Brain pericyte (primary cell): ENCODE data around the gene SPACDR.

Experiments
- DNase-seq: peaks from one replicate; pipeline ENCODE4 v3.0.0-alpha.2; 2012; ENCODE audit warnings: low read depth, low spot score

SPACDR gene

DNA sequence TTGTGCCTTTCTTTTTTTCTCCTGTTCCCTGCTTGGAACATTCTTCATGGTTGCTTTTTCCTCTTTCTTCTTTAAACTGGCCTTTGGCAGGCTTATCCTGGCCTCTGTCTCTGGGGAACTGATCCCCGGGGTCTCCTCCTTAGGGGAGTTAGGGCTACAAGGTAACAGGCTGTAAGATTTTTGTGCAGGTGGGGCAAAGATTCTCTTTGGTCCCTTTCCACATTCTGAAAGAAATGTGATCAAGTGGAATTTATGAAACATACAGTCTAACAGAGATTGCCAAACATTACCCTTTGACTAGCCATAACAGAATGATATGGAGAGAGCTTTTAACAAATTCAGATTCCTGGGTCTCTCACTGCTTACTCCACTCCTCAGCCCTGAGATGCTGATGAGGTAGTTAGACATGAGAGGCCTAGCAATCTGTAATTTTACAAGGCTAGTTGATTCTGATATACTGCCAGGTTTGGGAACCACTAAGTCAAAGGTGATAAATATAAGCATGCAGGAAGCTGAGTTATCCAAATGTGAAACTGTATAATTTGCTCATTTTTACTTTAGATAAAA is 44.3 kb downstream of the SPACDR start:
- no peak for DNase-seq

DNA sequence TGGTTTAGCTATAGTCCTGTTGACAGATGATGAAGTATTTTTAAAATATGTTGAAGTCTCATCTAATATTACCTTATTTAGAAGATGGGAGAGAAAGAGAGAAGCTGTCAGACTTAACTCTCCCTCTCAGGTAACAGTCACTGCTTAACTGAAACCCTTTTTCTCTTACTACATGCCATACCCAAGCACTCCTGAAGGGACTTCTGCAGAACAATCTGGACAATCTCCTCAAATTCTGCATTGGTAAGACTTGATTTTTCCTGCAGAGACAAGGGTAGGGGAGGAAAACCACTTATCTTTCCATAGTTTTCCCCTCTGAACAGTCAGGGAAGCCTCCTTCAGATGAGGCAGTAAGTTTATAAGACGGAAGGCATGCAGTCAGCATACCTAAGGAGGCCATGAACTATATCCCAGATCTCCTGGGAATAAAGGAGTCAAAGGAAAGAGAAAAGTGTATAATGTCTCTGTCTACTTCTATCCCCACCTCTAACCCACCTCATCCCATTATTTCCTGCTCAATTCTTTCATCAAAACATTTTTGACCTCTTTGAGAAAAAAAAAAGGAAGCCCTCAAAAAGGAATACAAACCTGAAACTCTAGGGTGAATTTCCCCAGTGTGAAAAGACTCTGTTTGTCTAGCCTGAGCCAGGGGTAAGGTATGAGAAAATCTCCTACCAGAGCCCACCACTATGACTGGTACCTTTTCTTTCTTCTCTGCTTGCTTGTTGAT is 45.0 kb downstream of the SPACDR start:
- no peak for DNase-seq

DNA sequence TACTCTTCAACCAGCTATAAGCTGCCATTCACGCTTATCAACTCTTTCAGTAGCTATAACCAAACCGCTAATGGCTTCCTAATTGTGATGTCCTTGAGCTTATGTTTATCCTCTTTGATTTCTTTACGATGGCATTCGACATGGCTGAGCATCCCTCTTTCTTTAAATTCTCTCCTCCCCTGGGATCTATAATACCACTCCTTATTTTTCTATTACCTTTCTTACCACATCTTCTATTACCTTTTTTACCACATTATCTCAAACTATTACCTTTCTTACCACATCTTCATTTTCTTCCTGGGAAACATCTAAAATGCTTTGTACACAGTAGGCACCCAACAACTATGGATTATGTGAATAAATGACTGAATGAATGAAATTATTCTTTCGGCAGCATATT is 48.6 kb downstream of the SPACDR start:
- no peak for DNase-seq

- no peak for DNase-seq
Observed at GRCh38 chr7:100413889-100414288, 50.2 kb downstream of the SPACDR start.

DNA sequence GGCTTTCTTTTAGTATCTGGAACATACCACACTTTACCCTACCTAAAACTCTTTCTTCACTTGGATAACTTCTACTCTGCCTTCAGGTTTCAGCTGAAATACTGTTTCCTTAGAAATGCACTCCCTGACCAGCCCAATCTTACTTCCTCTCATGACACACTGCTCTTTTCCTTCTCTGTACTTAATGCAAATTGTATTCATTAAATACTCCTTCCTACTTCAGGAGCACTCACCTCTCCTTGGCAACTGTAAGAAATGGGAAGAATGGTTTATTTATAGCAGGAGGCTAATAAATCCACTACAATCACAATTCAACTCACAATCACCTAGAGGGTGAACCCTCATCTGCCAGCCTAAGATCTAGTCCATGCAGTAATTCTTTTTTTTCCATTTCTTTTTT is 50.7 kb downstream of the SPACDR start:
- DNase-seq, result no peak

DNA sequence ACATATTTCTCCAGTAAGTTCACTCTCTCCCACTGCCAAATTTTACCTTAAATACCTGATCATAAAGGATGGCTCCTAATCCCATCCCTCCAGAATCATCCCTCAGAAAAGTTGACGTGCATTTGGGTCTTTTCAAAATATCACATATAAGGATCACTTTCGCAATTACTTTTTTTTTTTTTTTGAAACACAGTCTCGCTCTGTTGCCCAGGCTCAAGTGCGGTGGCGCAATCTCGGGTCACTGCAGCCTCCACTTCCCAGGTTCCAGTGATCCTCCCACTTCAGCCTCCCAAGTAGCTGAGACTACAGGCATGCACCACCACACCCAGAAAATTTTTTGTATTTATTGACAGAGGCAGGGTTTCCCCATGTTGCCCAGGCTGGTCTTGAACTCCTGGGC is 53.0 kb downstream of the SPACDR start:
- DNase-seq, result no peak

DNA sequence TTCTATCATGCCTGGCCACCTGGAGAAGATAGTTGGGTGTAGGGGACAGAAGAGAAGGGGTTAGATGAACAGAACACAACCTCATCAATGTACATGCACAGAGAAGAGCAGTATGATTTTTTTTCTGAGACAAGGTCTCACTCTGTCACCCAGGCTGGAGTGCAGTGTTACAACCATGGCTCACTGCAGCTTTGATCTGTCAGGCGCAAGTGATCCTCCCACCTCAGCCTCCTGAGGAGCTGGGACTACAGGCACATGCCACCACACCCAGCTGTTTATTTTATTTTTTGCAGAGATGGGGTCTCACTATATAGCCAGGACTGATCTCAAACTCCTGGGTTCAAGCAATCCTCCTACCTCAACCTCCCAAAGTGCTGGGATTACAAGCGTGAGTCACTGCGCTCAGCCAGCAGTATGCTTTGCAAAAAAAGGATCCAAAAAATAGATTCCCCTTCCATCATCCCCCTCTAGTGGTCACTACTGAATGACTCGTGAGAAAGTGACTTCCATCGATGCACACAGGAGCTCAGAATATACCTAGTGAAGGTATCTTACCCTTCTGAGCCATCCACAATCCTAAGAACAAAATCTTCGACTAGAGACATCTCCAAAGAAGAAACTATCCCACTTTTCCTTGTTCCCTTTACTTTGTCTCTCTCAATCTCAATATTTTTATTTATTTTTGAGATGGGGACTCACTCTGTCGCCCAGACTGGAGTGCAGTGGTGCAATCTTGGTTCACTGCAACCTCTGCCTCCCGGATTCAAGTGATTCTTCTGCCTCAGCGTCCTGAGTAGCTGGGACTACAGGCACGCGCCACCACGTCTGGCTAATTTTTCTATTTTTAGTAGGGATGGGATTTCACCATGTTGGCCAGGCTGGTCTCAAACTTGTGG is 56.5 kb downstream of the SPACDR start:
- no peak for DNase-seq

- DNase-seq, result no peak
Observed at GRCh38 chr7:100406767-100407166, 57.3 kb downstream of the SPACDR start.
